ENCODE measurements around the gene KCNQ1. TPM values are rescaled to one million over a fixed set of nuclear protein-coding genes. Genes with fewer than 3 reads are reported as not detected.

The KCNQ1 gene
- total RNA-seq, 1 experiment from 2014 or later = 2.5 TPM

DNA sequence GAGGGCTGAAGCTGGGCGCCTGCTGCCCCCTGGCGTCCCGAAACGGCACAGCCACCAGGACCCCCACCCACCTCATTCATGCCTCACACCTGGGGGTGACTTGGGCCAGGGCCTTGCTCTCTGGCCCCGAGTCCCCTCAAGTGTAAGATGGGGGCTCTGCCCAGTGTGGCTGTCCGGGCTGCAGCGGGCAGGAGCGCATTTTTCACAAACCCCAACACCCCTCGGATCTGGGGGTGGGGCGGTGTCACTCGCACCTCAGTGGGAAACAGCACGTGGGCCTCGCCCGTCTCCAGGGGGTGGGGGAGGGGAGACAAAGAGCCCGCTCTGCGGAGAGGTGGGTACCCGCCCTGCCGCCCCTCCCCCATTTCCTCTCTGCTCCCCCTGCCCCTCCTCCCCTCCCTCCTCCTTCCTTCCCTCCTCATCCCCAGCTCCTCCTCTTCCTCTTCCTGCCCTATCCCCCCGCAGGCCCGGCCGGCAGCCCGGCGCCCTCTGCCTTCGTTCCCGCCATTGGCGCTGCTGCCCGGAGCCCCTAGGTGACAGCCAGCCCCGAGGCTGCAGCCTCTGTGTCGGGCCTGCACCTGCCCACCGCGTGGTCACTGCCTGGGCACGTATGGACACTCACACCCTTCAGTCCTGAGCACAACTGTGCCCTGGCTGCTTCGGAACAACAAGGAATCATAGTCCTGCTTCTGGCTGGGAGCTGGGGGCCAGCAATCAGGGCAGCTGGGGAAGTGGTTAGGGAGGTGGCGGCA lies 447.6 kb downstream of the KCNQ1 start (continued):
- no peak for TF ChIP-seq FOXJ3 (CRISPR knock-in tag; IDR thresholded peaks at IDR 0.05; ENCODE audit: borderline replicate concordance)
- TF ChIP-seq, protein P1, sequence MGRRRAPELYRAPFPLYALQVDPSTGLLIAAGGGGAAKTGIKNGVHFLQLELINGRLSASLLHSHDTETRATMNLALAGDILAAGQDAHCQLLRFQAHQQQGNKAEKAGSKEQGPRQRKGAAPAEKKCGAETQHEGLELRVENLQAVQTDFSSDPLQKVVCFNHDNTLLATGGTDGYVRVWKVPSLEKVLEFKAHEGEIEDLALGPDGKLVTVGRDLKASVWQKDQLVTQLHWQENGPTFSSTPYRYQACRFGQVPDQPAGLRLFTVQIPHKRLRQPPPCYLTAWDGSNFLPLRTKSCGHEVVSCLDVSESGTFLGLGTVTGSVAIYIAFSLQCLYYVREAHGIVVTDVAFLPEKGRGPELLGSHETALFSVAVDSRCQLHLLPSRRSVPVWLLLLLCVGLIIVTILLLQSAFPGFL (CRISPR knock-in tag; IDR thresholded peaks at IDR 0.05; ENCODE audit: borderline replicate concordance) = no peak
- TF ChIP-seq TP53 (CRISPR knock-in tag; IDR thresholded peaks at IDR 0.05) = peak; percentile 54
- TF ChIP-seq ZNF219 (CRISPR knock-in tag; IDR thresholded peaks at IDR 0.05; ENCODE audit: borderline replicate concordance) = 0 out of 2 replicates have a peak, but pooled peaks have one; percentile 23
- no peak for TF ChIP-seq HMGA2 (CRISPR knock-in tag; IDR thresholded peaks at IDR 0.05)
- TF ChIP-seq PRRX2 (CRISPR knock-in tag; IDR thresholded peaks at IDR 0.05) = no peak
- TF ChIP-seq GRHL2 (CRISPR knock-in tag; IDR thresholded peaks at IDR 0.05; ENCODE audit: insufficient replicate concordance, severe bottlenecking) = no peak
- TF ChIP-seq RELA (CRISPR knock-in tag; IDR thresholded peaks at IDR 0.05; ENCODE audit: borderline replicate concordance) = no peak
- peak; percentile 29; the same call in 1 of the 2 replicates for TF ChIP-seq NFYB (CRISPR knock-in tag; conservative IDR thresholded peaks at IDR 0.05; ENCODE audit: low read depth)
- TF ChIP-seq, protein P2, sequence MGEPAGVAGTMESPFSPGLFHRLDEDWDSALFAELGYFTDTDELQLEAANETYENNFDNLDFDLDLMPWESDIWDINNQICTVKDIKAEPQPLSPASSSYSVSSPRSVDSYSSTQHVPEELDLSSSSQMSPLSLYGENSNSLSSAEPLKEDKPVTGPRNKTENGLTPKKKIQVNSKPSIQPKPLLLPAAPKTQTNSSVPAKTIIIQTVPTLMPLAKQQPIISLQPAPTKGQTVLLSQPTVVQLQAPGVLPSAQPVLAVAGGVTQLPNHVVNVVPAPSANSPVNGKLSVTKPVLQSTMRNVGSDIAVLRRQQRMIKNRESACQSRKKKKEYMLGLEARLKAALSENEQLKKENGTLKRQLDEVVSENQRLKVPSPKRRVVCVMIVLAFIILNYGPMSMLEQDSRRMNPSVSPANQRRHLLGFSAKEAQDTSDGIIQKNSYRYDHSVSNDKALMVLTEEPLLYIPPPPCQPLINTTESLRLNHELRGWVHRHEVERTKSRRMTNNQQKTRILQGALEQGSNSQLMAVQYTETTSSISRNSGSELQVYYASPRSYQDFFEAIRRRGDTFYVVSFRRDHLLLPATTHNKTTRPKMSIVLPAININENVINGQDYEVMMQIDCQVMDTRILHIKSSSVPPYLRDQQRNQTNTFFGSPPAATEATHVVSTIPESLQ (CRISPR knock-in tag; IDR thresholded peaks at IDR 0.05) = no peak
- TF ChIP-seq, protein P3, sequence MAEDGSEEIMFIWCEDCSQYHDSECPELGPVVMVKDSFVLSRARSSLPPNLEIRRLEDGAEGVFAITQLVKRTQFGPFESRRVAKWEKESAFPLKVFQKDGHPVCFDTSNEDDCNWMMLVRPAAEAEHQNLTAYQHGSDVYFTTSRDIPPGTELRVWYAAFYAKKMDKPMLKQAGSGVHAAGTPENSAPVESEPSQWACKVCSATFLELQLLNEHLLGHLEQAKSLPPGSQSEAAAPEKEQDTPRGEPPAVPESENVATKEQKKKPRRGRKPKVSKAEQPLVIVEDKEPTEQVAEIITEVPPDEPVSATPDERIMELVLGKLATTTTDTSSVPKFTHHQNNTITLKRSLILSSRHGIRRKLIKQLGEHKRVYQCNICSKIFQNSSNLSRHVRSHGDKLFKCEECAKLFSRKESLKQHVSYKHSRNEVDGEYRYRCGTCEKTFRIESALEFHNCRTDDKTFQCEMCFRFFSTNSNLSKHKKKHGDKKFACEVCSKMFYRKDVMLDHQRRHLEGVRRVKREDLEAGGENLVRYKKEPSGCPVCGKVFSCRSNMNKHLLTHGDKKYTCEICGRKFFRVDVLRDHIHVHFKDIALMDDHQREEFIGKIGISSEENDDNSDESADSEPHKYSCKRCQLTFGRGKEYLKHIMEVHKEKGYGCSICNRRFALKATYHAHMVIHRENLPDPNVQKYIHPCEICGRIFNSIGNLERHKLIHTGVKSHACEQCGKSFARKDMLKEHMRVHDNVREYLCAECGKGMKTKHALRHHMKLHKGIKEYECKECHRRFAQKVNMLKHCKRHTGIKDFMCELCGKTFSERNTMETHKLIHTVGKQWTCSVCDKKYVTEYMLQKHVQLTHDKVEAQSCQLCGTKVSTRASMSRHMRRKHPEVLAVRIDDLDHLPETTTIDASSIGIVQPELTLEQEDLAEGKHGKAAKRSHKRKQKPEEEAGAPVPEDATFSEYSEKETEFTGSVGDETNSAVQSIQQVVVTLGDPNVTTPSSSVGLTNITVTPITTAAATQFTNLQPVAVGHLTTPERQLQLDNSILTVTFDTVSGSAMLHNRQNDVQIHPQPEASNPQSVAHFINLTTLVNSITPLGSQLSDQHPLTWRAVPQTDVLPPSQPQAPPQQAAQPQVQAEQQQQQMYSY (CRISPR knock-in tag; IDR thresholded peaks at IDR 0.05) = 0 out of 2 replicates have a peak, but pooled peaks have one; percentile 19

DNA sequence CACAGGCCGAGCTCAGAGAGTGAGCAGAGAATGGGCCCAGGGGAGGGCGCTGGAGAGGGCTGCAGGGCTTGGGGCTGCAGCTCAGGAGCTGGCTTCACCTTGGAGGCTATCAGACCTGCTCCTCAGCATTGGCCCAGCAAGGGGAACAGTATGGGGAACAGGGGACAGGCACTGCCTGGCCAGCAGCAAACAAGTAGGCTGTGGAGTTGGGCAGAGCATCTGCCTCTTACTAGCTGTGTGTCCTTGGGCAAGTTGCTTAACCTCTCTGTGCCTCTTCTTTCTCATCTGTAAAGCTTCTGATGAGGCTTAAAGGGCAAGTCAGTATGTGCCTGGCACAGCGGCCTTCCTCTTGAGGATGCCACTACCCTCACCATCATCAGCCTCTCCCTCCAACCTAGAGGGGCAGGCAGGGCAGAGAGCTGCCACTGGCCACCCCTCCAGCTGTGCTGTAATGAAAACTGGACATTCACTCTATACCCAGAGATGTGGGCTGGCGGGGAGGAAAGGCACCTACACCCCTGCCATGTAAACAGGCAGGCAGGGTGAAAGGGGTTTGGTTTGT lies 448.2 kb downstream of the KCNQ1 start:
- 0 out of 2 replicates have a peak overlapping the region, but pooled peaks have one; percentile 23 for H3K27ac Mint-ChIP-seq
- TF ChIP-seq RORB (CRISPR knock-in tag; IDR thresholded peaks at IDR 0.05) (no peak), TCF7 (CRISPR knock-in tag; IDR thresholded peaks at IDR 0.05; ENCODE audit: low read depth) (no peak), GTF2I (CRISPR knock-in tag; conservative IDR thresholded peaks at IDR 0.05) (peak; percentile 72; the same call in 1 of the 2 replicates), CREM (CRISPR knock-in tag; IDR thresholded peaks at IDR 0.05) (no peak), NR2C2 (CRISPR knock-in tag; IDR thresholded peaks at IDR 0.05) (no peak)
- peaks cover 6% of the 10 kb centered on the region; the same call in 1 of the 2 replicates for H3K9me3 Mint-ChIP-seq
- H3K27me3 Mint-ChIP-seq (ENCODE audit: low read depth) = peaks cover 54% of the 10 kb centered on the region
- no peak for DNase-seq (ENCODE audit: low spot score)
- ATAC-seq = peak; percentile 61
- ChIA-PET CTCF (interaction anchor here (0.6 to 12.8 kb wide), 50 partner anchors 9 to 1633 kb away, joined by 3 to 369 read pairs (median 5); partner anchors contain the start of genes CARS1, KCNQ1 and PHLDA2), POLR2A (interaction anchor here (1.0 to 2.0 kb wide), 4 partner anchors 9 to 360 kb away, joined by 3 to 13 read pairs (median 10); partner anchors contain the start of gene PHLDA2)
- H3K36me3 Mint-ChIP-seq = no peaks in the 10 kb centered on the region
- peak overlapping the region; percentile 68 for H3K4me3 Mint-ChIP-seq
- peaks cover 11% of the 10 kb centered on the region for H3K4me1 Mint-ChIP-seq

Data from WTC11 (cell line).